ENCODE results near the gene CRISP2. TPM values are rescaled to one million over a fixed set of nuclear protein-coding genes. Genes with fewer than 3 reads are reported as not detected.
"Not testable (repeated sequence)": the region's sequence is repeated elsewhere in the genome, so short reads cannot be mapped to it uniquely, and the experiment has no call there.

The CRISP2 gene
- total RNA-seq, 1 donor from 2014 or later, result not detected

DNA sequence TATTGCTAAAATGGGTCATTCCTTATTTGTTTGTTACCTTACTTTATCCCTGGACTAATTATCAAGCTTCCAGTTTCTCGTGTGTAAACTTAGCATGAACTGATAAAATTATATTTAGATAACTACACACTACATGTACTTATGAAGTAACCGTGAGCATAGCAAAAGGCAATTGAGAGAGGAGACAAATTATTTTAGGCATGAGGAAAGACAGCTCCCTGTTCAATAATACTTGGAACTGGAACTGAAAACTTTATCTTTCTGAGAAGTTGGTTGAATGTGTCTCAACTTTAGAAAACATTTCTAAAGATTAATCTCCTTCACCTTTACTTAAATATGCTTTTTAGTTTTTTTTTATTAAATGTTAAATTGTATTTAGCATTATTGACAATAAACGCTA, 19.4 kb upstream of the CRISP2 start:
- Histone ChIP-seq H3K9me3 (ENCODE audit: insufficient read depth, low read depth, low read length) (no peaks in the 10 kb centered on the region), H3K36me3 (ENCODE audit: insufficient read depth, low read length) (no peaks in the 10 kb centered on the region), H3K4me1 (ENCODE audit: insufficient read depth, low read length) (no peaks in the 10 kb centered on the region), H4K20me1 (ENCODE audit: insufficient read depth, low read length) (no peaks in the 10 kb centered on the region), H3K79me2 (ENCODE audit: insufficient read depth, low read length) (no peaks in the 10 kb centered on the region), H3K9ac (ENCODE audit: low read length) (no peak overlapping the region), H3K27ac (ENCODE audit: low read depth, low read length) (no peak overlapping the region), H3K4me3 (ENCODE audit: insufficient read depth, low read depth, low read length) (no peak overlapping the region), H3K4me2 (ENCODE audit: low read length) (no peak overlapping the region), H2AFZ (ENCODE audit: low read depth, low read length) (no peak overlapping the region), H3K27me3 (ENCODE audit: insufficient read depth, low read length) (no peaks in the 10 kb centered on the region)
- DNase-seq (ENCODE audit: low read depth) (no peak), FAIRE-seq (no peak)
- Mint-ChIP-seq H3K36me3 (ENCODE audit: low read depth, unreplicated experiment) (no peaks in the 10 kb centered on the region), H3K9me3 (ENCODE audit: unreplicated experiment) (no peaks in the 10 kb centered on the region), H3K27me3 (ENCODE audit: low read depth, unreplicated experiment) (no peaks in the 10 kb centered on the region), H3K27ac (ENCODE audit: unreplicated experiment) (no peak overlapping the region), H3K4me3 (ENCODE audit: unreplicated experiment) (no peak overlapping the region), H3K4me1 (ENCODE audit: low read depth, unreplicated experiment) (no peaks in the 10 kb centered on the region)
- TF ChIP-seq CTCF (IDR thresholded peaks at IDR 0.05; ENCODE audit: insufficient read depth, low read depth, low read length), result no peak
- no peak for TF ChIP-seq EZH2 (IDR thresholded peaks at IDR 0.05; ENCODE audit: insufficient read depth, low read length)

DNA sequence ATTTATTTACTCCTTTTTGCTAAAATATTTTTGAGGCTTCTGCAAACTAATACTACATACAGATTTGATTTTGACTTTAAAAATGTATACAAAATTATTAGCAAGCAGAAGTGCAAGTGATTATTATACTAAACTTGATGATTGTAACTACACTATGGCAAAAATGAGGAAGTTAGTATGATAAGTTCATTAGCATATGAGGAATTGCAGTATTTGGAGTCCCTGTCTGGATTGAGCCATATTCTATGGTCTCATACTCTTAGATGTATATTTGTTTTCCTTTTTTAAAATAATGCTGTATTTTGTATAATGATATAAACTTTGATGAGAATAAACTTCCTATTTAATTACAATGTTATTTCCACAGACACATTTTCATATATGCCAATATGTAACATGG, 16.9 kb upstream of the CRISP2 start:
- H3K9me3 ChIP-seq (ENCODE audit: insufficient read depth, low read depth, low read length), result no peaks in the 10 kb centered on the region
- no peaks in the 10 kb centered on the region for H3K27me3 ChIP-seq (ENCODE audit: insufficient read depth, low read length)
- no peaks in the 10 kb centered on the region for H3K4me1 ChIP-seq (ENCODE audit: insufficient read depth, low read length)
- no peaks in the 10 kb centered on the region for H3K79me2 ChIP-seq (ENCODE audit: insufficient read depth, low read length)
- H3K4me1 Mint-ChIP-seq (ENCODE audit: low read depth, unreplicated experiment), result no peaks in the 10 kb centered on the region
- no peaks in the 10 kb centered on the region for H3K36me3 ChIP-seq (ENCODE audit: insufficient read depth, low read length)
- H4K20me1 ChIP-seq (ENCODE audit: insufficient read depth, low read length), result no peaks in the 10 kb centered on the region
- H3K36me3 Mint-ChIP-seq (ENCODE audit: low read depth, unreplicated experiment), result no peaks in the 10 kb centered on the region
- H3K9me3 Mint-ChIP-seq (ENCODE audit: unreplicated experiment), result no peaks in the 10 kb centered on the region
- no peak overlapping the region for H3K4me3 ChIP-seq (ENCODE audit: insufficient read depth, low read depth, low read length)
- no peak for FAIRE-seq
- H3K4me3 Mint-ChIP-seq (ENCODE audit: unreplicated experiment), result no peak overlapping the region
- H3K9ac ChIP-seq (ENCODE audit: low read length), result no peak overlapping the region
- no peak overlapping the region for H2AFZ ChIP-seq (ENCODE audit: low read depth, low read length)
- H3K27me3 Mint-ChIP-seq (ENCODE audit: low read depth, unreplicated experiment), result no peaks in the 10 kb centered on the region
- no peak overlapping the region for H3K27ac ChIP-seq (ENCODE audit: low read depth, low read length)
- TF ChIP-seq EZH2 (IDR thresholded peaks at IDR 0.05; ENCODE audit: insufficient read depth, low read length) (no peak), CTCF (IDR thresholded peaks at IDR 0.05; ENCODE audit: insufficient read depth, low read depth, low read length) (no peak)
- no peak for DNase-seq (ENCODE audit: low read depth)
- H3K4me2 ChIP-seq (ENCODE audit: low read length), result no peak overlapping the region
- H3K27ac Mint-ChIP-seq (ENCODE audit: unreplicated experiment), result no peak overlapping the region

GRCh38 chr6:49723917-49724316, 10.6 kb upstream of the CRISP2 start:
- FAIRE-seq; H3K36me3 Mint-ChIP-seq (ENCODE audit: low read depth, unreplicated experiment); H3K79me2 ChIP-seq (ENCODE audit: insufficient read depth, low read length); H3K4me1 Mint-ChIP-seq (ENCODE audit: low read depth, unreplicated experiment); H3K9ac ChIP-seq (ENCODE audit: low read length); H3K27me3 ChIP-seq (ENCODE audit: insufficient read depth, low read length); H3K27ac Mint-ChIP-seq (ENCODE audit: unreplicated experiment); H3K4me3 Mint-ChIP-seq (ENCODE audit: unreplicated experiment); H3K4me1 ChIP-seq (ENCODE audit: insufficient read depth, low read length); H3K9me3 ChIP-seq (ENCODE audit: insufficient read depth, low read depth, low read length); H2AFZ ChIP-seq (ENCODE audit: low read depth, low read length); H3K9me3 Mint-ChIP-seq (ENCODE audit: unreplicated experiment); H4K20me1 ChIP-seq (ENCODE audit: insufficient read depth, low read length); H3K27me3 Mint-ChIP-seq (ENCODE audit: low read depth, unreplicated experiment); H3K4me2 ChIP-seq (ENCODE audit: low read length); H3K4me3 ChIP-seq (ENCODE audit: insufficient read depth, low read depth, low read length); DNase-seq (ENCODE audit: low read depth); H3K36me3 ChIP-seq (ENCODE audit: insufficient read depth, low read length); H3K27ac ChIP-seq (ENCODE audit: low read depth, low read length): not testable (repeated sequence)

All from astrocyte (in vitro differentiated cells and primary cell).